SU-DHL-6 (cell line): ENCODE measurements around the gene RAD51B.

ENCODE experiments used
- H2AFZ ChIP-seq: fragments of 200-600 bp; sonication (generic); 2 replicates; pipeline ENCODE4 v1.6.1; 2014; ENCODE audit warnings: low read depth, mild to moderate bottlenecking, moderate library complexity, mixed read lengths, antibody characterized with exemption, low read length; ENCODE audit not compliant: severe bottlenecking
- H3F3A ChIP-seq: fragments of 200-600 bp; shearing (Covaris generic); 2 replicates; pipeline ENCODE4 v1.6.0; 2016; ENCODE audit warnings: antibody characterized with exemption, mild to moderate bottlenecking; ENCODE audit not compliant: insufficient read depth
- H3K27ac ChIP-seq: fragments of 200-600 bp; sonication (generic); 2 replicates; pipeline ENCODE4 v1.5.1; 2016; ENCODE audit warnings: low read depth, mild to moderate bottlenecking, low read length, moderate library complexity, mixed read lengths
- H3K27me3 ChIP-seq: fragments of 200-600 bp; sonication (generic), shearing (Covaris generic); 2 replicates; pipeline ENCODE4 v1.6.0; 2014; ENCODE audit warnings: mild to moderate bottlenecking, low read length
- H3K36me3 ChIP-seq: fragments of 200-600 bp; sonication (generic); 2 replicates; pipeline ENCODE4 v1.6.1; 2014; ENCODE audit warnings: mild to moderate bottlenecking, low read length, mixed read lengths
- H3K4me2 ChIP-seq: fragments of 300-600, 200-600 bp; shearing (Covaris generic), sonication (generic); 2 replicates; pipeline ENCODE4 v1.6.0; 2014; ENCODE audit warnings: low read length, low read depth, mild to moderate bottlenecking; ENCODE audit not compliant: poor library complexity, severe bottlenecking
- H3K4me3 ChIP-seq: fragments of 200-600 bp; sonication (generic); 2 replicates; pipeline ENCODE4 v1.5.1; 2014; ENCODE audit warnings: antibody characterized with exemption, low read length, mild to moderate bottlenecking, mixed read lengths; ENCODE audit not compliant: insufficient read depth, poor library complexity, severe bottlenecking
- H3K79me2 ChIP-seq: fragments of 200-600 bp; sonication (generic); 2 replicates; pipeline ENCODE4 v1.6.1; 2014; ENCODE audit warnings: mild to moderate bottlenecking, low read length, moderate library complexity; ENCODE audit not compliant: insufficient read depth
- H3K9ac ChIP-seq: fragments of 200-600 bp; sonication (generic); 2 replicates; pipeline ENCODE4 v1.7.0; 2014; ENCODE audit warnings: mild to moderate bottlenecking, low read length
- H3K9me2 ChIP-seq: fragments of 200-600 bp; sonication (generic); replicated peaks from 2 replicates; pipeline ENCODE4 v1.6.1; 2014; ENCODE audit warnings: low read length; ENCODE audit not compliant: insufficient read depth
- H3K9me3 ChIP-seq: fragments of 200-600 bp; sonication (generic); 2 replicates; pipeline ENCODE4 v1.6.1; 2014; ENCODE audit warnings: low read length, mixed read lengths; ENCODE audit not compliant: insufficient read depth
- H4K20me1 ChIP-seq: fragments of 200-600 bp; sonication (generic); 2 replicates; pipeline ENCODE4 v1.6.1; 2014; ENCODE audit warnings: low read depth, mild to moderate bottlenecking, antibody characterized with exemption, low read length, moderate library complexity, mixed read lengths
- EZH2phosphoT487 ChIP-seq: fragments of 200-600 bp; sonication (generic), shearing (Covaris generic); conservative IDR thresholded peaks from 2 replicates; pipeline ENCODE4 v1.6.1; 2018; ENCODE audit warnings: mild to moderate bottlenecking, antibody characterized with exemption, low read length, moderate library complexity, mixed read lengths
- TF ChIP-seq, protein P1 (sequence below): fragments of 200-600 bp; sonication (generic); IDR thresholded peaks from one replicate; pipeline ENCODE4 v1.5.1; 2017; ENCODE audit warnings: antibody characterized with exemption, mild to moderate bottlenecking, low read length, moderate library complexity; ENCODE audit not compliant: insufficient read depth, poor library complexity, severe bottlenecking

Gene RAD51B

DNA sequence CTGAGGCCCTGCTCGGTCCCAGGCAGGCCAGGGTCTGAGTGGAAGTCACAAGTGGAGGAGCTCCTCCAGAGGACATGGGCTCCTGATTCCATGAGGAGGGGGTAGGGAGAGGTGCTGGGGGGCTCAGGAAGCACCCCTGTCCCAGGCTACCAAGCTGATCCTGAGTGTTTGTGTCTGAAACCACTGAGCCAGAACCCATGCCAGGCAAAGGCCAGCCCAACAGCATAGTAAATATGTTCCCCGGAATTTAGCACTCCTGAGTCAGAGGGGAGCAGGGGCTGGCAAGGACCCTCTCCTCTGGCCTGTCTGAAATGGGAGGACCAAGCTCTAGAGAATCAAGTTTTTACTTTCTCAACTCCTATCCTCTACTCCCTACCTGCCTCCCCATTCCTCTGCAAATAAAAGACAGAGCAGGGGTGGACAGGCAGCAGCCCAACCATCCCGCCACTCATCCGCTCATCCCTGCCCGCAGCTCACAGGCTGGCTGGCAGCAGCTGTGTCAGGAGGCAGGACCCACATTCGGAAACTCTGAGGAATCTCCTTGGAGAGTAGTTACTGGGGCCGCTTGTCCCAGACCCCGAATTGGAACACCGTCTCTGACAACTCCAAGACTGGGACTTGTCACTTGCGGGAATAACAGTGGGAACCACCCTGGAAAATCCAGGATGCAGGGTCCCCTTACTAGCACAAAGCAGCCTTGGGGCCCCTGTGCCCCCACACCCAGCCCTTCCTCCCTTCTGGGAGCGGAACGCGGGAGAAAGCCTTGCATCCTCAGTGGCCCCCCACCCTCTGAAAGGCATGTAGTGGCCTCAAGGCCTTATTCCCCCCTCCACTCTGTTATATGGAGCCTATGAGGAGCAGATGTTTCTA lies 870.7 kb downstream of the RAD51B start:
- Histone ChIP-seq H3K9me3 (no peaks in the 10 kb centered on the region), H4K20me1 (no peaks in the 10 kb centered on the region), H3F3A (peaks cover 15% of the 10 kb centered on the region), H3K79me2 (no peaks in the 10 kb centered on the region), H3K4me2 (no peak overlapping the region), H3K27me3 (no peaks in the 10 kb centered on the region), H3K4me3 (no peak overlapping the region), H3K9me2 (no peaks in the 10 kb centered on the region), H3K9ac (peak overlapping the region; percentile 40), H3K27ac (peak overlapping the region; percentile 80), H2AFZ (no peak overlapping the region), H3K36me3 (no peaks in the 10 kb centered on the region)
- TF ChIP-seq, protein P1, sequence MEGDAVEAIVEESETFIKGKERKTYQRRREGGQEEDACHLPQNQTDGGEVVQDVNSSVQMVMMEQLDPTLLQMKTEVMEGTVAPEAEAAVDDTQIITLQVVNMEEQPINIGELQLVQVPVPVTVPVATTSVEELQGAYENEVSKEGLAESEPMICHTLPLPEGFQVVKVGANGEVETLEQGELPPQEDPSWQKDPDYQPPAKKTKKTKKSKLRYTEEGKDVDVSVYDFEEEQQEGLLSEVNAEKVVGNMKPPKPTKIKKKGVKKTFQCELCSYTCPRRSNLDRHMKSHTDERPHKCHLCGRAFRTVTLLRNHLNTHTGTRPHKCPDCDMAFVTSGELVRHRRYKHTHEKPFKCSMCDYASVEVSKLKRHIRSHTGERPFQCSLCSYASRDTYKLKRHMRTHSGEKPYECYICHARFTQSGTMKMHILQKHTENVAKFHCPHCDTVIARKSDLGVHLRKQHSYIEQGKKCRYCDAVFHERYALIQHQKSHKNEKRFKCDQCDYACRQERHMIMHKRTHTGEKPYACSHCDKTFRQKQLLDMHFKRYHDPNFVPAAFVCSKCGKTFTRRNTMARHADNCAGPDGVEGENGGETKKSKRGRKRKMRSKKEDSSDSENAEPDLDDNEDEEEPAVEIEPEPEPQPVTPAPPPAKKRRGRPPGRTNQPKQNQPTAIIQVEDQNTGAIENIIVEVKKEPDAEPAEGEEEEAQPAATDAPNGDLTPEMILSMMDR, result no peak
- TF ChIP-seq EZH2phosphoT487, result no peak

DNA sequence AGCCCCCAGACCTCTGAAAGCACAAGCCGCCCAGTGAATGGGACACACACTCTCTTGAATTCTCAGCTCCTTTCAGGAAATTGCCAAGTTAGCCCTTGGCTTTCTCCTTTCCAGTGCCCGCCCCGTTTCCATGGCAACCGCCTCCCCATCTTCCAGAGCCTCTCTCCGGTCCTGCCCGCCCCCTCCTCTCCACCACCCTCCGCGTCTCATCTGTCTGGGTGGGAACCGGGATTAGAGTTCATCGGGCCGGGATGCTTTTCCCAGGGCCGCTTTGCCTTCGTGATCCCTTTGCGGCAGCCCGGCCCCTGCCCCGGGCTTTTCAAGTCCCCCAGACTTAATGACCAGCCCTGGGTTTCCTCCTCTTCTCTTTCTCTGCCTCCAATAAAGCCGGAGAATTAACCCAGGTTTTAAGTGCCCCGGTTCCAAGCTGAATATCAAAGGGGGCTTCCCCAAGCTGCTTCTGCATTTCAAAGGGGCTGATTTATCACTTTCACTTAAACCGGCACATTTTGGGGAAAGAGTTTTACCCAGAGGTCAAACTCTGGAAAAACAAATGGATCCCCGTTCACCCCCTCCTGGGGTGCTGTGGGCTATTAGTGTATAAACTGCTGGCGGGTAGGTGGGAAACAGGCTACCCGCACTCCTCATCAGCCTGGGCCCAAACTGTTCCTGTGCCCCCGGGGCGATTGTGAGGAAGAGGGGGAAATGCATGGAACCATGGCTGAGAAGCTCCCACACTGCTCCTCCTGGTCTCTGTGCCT lies 871.6 kb downstream of the RAD51B start:
- H3K4me2 ChIP-seq, result no peak overlapping the region
- no peaks in the 10 kb centered on the region for H3K36me3 ChIP-seq
- no peak for TF ChIP-seq EZH2phosphoT487
- TF ChIP-seq, protein P1, result no peak
- H4K20me1 ChIP-seq, result no peaks in the 10 kb centered on the region
- no peaks in the 10 kb centered on the region for H3K27me3 ChIP-seq
- H3K79me2 ChIP-seq, result no peaks in the 10 kb centered on the region
- no peak overlapping the region for H3K4me3 ChIP-seq
- H2AFZ ChIP-seq, result no peak overlapping the region
- H3K9me2 ChIP-seq, result no peaks in the 10 kb centered on the region
- H3K9ac ChIP-seq, result no peak overlapping the region
- H3K27ac ChIP-seq, result no peak overlapping the region
- H3F3A ChIP-seq, result peaks cover 9% of the 10 kb centered on the region
- H3K9me3 ChIP-seq, result no peaks in the 10 kb centered on the region

DNA sequence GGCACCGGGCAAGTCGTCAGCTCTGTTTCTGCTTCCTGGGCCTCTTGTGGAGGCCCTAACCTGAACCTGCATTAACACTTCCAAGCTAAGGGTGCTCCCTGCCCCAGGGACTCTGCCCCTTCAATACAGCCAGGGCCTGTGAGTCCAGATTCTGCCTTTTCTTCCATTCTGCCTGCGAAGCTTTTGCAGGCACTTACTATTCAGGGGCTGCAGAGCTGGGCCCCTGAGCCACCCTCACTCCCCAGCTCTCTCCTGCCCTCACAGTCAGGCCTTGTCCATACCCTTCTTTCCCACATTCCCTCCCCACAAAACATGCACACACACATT lies 872.2 kb downstream of the RAD51B start:
- Histone ChIP-seq H3F3A (peaks cover 6% of the 10 kb centered on the region; the same call in 1 of the 2 replicates), H3K9me2 (no peaks in the 10 kb centered on the region), H3K9ac (no peak overlapping the region), H3K27me3 (no peaks in the 10 kb centered on the region), H3K27ac (no peak overlapping the region), H2AFZ (no peak overlapping the region), H3K4me2 (no peak overlapping the region), H3K4me3 (no peak overlapping the region), H3K79me2 (no peaks in the 10 kb centered on the region), H4K20me1 (no peaks in the 10 kb centered on the region), H3K36me3 (no peaks in the 10 kb centered on the region), H3K9me3 (no peaks in the 10 kb centered on the region)
- no peak for TF ChIP-seq EZH2phosphoT487
- TF ChIP-seq, protein P1, result no peak
